WERI-Rb-1 (cell line): ENCODE measurements around the gene DDC.

Source experiments
- DNase-seq: peaks from one replicate; pipeline ENCODE4 v3.0.0-alpha.2; 2020
- H3K27ac ChIP-seq: fragments of 250-450 bp; sonication (Bioruptor Pico); 2 replicates; pipeline ENCODE4 v1.5.1; 2020; ENCODE audit warnings: mild to moderate bottlenecking, moderate library complexity
- H3K27me3 ChIP-seq: fragments of 250-450 bp; sonication (Bioruptor Pico); 2 replicates; pipeline ENCODE4 v1.5.1; 2021; ENCODE audit warnings: mild to moderate bottlenecking, low read depth, moderate library complexity; ENCODE audit not compliant: insufficient read depth, severe bottlenecking
- H3K36me3 ChIP-seq: fragments of 250-450 bp; sonication (Bioruptor Pico); 2 replicates; pipeline ENCODE4 v1.5.1; 2020; ENCODE audit warnings: mild to moderate bottlenecking, moderate library complexity
- H3K4me3 ChIP-seq: 2 replicates; pipeline ENCODE4 v1.5.1; 2011; ENCODE audit warnings: low read depth, mild to moderate bottlenecking, control low read depth, low read length
- H3K9me3 ChIP-seq: fragments of 250-450 bp; sonication (Bioruptor Pico); 2 replicates; pipeline ENCODE4 v1.5.1; 2021; ENCODE audit warnings: mild to moderate bottlenecking, moderate library complexity; ENCODE audit not compliant: severe bottlenecking
- TF ChIP-seq, protein P1 (sequence below): IDR thresholded peaks from 2 replicates; pipeline ENCODE4 v1.5.1; 2011; ENCODE audit warnings: low read depth, mild to moderate bottlenecking, control low read depth, inconsistent platforms, low read length

The DDC gene

GRCh38 chr7:50436133-50436806, 128.9 kb downstream of the DDC start:
- TF ChIP-seq, protein P1, sequence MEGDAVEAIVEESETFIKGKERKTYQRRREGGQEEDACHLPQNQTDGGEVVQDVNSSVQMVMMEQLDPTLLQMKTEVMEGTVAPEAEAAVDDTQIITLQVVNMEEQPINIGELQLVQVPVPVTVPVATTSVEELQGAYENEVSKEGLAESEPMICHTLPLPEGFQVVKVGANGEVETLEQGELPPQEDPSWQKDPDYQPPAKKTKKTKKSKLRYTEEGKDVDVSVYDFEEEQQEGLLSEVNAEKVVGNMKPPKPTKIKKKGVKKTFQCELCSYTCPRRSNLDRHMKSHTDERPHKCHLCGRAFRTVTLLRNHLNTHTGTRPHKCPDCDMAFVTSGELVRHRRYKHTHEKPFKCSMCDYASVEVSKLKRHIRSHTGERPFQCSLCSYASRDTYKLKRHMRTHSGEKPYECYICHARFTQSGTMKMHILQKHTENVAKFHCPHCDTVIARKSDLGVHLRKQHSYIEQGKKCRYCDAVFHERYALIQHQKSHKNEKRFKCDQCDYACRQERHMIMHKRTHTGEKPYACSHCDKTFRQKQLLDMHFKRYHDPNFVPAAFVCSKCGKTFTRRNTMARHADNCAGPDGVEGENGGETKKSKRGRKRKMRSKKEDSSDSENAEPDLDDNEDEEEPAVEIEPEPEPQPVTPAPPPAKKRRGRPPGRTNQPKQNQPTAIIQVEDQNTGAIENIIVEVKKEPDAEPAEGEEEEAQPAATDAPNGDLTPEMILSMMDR = no peak
- H3K27ac ChIP-seq = no peak overlapping the region
- H3K27me3 ChIP-seq = no peaks in the 10 kb centered on the region
- H3K9me3 ChIP-seq = no peaks in the 10 kb centered on the region
- DNase-seq = no peak
- no peak overlapping the region for H3K4me3 ChIP-seq
- H3K36me3 ChIP-seq = peaks cover 21% of the 10 kb centered on the region

GRCh38 chr7:50431722-50432305, 133.4 kb downstream of the DDC start:
- DNase-seq = no peak
- H3K9me3 ChIP-seq = no peaks in the 10 kb centered on the region
- H3K36me3 ChIP-seq = no peaks in the 10 kb centered on the region
- H3K27me3 ChIP-seq = no peaks in the 10 kb centered on the region
- H3K27ac ChIP-seq = no peak overlapping the region
- TF ChIP-seq, protein P1 = no peak
- H3K4me3 ChIP-seq = no peak overlapping the region

- Histone ChIP-seq H3K9me3 (no peaks in the 10 kb centered on the region), H3K36me3 (no peaks in the 10 kb centered on the region), H3K27ac (no peak overlapping the region), H3K27me3 (no peaks in the 10 kb centered on the region), H3K4me3 (no peak overlapping the region)
- TF ChIP-seq, protein P1 = no peak
- DNase-seq = no peak
Measured at GRCh38 chr7:50431316-50431715, 133.9 kb downstream of the DDC start.

DNA sequence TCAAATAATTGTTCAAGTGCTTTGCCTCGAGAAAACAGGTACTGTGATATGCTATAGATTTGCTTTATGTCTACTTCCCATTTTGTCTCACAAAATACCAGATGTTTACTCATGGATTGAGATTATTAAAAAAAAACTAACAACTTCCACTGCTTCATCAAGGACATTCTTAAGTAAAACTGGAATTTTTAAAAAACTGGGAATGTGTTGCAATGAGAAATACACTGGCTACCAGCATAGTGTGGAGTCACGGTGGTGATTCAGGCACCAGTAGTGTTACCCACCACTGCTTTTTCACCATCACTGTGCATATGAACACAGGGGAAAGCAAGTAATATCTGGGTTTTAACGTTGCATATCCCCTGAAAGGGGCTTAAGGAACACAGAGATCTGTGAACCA, 136.3 kb downstream of the DDC start:
- Histone ChIP-seq H3K36me3 (no peaks in the 10 kb centered on the region), H3K27ac (no peak overlapping the region), H3K9me3 (no peaks in the 10 kb centered on the region), H3K4me3 (no peak overlapping the region), H3K27me3 (no peaks in the 10 kb centered on the region)
- DNase-seq = no peak
- TF ChIP-seq, protein P1 = no peak

DNA sequence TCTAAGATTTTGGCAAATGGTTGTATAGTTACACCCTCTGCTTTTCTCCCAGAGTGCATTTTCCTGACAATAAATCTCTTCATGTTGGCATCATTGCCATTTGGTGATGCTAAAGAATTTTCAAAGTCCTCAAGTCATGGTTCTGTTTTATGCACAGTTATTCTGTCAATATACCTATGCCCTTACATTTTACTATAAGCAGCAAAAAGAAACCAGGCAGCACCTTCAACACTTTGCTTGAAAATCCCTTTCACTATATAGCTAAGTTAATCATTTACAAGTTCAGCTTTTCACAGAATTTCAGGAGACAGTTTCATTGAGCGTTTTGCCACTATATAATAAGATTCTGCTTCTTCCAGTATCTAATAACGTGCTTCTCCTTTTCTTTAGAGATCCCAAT, 137.7 kb downstream of the DDC start:
- Histone ChIP-seq H3K4me3 (no peak overlapping the region), H3K36me3 (no peaks in the 10 kb centered on the region), H3K9me3 (no peaks in the 10 kb centered on the region), H3K27ac (no peak overlapping the region), H3K27me3 (no peaks in the 10 kb centered on the region)
- no peak for DNase-seq
- TF ChIP-seq, protein P1 = no peak
